COLO829 (cell line): ENCODE data around the gene NOS1AP.

Experiments used
- DNase-seq: peaks from one replicate; pipeline ENCODE4 v3.0.0; 2012; ENCODE audit warnings: low spot score

Gene NOS1AP

DNA sequence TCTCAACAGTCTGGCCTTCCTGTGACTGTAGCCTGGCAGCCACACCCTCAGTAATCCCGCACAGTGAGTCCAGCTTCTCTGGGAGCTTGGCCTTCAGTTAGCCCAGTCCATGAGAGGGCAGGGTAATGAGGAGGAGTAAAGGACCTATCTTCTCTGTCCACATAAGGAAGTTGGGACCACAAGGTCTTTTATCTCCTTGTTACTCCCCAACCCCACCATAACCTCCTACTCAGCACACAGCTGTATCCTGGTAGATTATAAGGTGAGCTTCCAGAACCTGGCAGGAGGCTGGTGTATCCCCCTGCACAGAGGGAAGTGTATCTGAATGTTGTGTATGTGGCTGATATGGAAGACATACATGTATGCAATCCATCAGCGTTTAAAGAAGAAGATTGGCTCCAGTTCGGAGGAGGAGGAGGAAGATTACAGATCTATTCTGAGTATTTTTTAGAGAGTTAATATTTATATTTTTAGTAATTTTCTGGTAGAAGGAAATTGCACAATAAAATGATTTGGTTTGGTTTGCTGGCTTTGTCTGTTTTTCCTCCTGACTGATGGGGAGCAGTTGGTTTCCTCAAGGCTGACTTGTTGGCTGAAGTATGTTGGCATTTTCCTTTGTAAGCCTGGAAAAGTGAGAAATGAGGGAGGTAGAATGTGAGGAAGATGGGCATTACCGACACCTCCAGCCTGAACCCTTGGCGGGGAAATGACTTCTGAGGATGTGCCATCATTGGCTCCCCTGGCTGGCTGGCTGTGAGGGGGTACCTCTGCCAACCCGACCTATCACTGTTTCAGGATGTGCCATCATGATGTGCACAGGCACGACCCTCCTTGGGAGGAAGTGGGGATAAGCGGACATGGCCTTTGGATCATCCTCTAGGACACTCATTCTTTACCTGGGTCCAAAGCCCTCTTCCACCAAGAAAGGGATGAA lies 317.1 kb downstream of the NOS1AP start:
- DNase-seq, result no peak

DNA sequence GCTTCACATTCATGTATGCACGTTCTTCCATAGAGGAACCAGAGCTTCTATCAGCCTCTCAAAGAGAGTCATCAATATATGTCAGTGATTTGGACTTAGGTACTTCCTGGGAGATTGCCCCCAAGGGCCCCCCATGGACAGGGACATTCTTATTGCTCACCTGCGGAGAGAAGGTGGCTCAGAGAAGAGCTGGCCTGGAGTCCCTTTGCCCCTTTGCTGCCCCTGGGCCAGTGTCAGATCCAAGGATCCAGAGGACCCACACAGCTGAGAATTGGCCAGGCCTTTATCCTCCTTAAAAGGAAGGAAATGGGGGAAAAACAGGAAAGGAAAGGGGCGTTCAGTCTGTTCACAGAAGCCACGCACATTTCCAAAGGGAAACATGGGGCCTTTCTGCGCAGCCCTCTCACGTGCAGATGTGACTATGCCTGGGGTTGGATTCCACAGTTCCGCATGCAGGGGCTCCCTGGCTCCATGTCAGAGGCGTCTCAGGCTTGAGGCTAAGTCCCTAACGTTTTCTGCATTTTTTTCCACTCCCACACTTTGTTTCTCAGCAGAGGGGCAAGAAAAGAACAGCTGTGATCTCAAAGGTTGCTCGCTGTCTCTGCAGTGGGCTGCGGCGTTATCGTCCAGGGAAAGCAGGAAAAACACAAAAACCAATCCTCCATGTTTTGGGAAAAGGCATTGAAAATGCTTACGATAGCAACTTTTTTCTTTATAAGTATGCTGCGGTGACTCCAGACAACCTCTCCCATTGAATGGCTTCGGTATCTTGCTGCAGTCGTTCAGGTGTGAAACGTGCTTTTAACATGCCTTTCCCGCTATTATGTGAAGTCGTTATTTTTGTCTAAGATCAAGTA lies 318.0 kb downstream of the NOS1AP start:
- DNase-seq, result no peak

DNA sequence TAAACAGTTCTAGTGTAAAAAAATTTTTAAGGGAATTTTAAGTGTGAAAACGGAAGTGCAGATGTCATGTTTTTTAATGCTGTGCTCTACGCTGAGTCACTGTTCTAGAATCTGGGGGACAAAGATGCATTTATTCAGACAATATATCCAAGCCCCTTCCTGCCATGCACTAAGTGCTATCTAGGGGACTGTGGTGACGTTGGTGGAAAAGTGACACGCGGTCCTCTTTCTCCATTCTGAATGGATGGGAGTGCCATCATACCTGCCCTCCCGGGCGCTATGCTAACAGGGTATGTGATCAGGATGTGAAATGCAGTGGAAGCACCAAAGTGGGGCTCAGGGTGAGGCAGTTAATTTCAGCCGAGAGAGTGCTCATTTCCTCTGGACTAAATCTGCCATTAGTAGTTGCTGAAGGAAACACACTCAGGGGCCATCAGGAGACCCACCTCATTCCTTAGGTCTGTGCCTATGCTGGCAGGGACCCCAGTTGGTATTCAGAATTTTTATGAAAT lies 318.6 kb downstream of the NOS1AP start:
- no peak for DNase-seq

DNA sequence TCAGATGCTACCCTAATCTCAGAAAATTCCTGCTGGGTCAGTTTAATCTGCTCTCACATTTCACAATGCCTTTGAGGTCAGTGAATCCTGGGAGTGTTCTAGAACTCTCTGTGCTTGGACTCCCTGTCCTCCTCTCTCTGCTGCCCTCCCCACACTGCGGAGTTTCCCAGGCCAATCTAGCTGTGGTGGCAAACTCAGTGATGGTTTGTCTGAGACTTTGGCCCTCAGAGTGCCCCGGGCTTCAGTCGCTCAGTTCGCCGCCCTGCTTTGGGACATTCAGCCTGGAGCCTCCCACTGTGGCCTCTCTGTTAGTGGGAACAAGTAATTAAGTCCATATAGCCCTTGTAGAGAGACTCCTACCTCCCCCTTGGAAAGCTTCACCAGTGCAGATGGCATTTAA lies 319.1 kb downstream of the NOS1AP start:
- DNase-seq, result no peak

DNA sequence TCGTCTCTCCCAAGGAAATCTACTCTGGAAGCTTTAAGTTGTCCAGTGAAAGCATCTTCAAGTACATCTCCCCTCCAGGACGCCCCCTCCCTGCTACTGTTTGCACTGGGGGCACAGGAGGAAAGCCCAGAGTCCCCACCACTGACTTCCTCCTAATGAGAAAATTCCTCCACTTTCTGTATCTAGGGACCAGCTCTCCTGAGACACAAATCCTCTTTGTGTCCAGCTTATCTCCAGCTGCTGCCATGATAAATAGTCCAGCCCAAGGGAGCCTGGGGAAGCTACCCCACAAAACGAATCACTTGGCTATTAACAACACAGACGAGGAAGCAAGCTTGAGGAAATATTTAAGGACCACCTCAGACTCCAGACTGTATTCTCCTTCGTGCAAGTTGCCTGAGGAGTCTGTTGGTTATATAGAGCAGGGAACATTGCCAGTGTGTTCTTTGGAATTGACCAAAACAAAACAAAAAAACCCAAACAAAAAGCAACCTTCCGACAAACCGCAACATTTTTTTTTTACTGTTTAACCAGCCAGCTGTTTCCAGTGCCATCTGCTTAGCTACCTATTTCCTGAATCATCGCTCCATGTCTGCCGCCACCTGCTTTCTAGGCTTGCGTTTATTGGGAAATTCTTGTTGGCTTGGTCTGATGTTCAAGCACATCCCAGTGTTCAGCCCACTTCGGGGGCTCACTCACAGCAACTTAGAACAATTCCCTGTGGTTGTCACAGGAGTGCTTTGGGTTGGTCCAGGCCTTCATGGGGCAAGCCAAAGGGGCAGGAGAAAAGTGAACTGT lies 319.7 kb downstream of the NOS1AP start:
- DNase-seq, result no peak

DNA sequence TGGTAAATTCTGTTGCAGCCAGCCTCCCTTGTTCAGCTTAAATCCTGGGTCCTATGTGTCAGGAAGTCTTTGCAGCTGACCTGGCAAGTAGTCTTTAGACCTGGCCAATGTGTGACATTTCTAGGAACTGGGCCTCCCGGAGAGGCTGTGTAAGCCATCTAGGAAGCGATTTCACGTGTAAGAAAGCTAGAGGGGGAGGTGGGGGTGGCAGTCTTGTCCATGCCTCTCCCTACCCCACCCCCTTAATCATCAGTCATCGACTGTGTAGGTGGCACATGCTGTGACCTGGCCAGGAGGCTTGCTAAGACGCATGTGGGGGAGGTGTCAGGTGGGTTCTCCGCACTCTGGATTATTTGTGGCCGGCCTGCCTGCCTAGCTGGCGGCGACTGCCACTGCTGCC lies 320.5 kb downstream of the NOS1AP start:
- no peak for DNase-seq

DNA sequence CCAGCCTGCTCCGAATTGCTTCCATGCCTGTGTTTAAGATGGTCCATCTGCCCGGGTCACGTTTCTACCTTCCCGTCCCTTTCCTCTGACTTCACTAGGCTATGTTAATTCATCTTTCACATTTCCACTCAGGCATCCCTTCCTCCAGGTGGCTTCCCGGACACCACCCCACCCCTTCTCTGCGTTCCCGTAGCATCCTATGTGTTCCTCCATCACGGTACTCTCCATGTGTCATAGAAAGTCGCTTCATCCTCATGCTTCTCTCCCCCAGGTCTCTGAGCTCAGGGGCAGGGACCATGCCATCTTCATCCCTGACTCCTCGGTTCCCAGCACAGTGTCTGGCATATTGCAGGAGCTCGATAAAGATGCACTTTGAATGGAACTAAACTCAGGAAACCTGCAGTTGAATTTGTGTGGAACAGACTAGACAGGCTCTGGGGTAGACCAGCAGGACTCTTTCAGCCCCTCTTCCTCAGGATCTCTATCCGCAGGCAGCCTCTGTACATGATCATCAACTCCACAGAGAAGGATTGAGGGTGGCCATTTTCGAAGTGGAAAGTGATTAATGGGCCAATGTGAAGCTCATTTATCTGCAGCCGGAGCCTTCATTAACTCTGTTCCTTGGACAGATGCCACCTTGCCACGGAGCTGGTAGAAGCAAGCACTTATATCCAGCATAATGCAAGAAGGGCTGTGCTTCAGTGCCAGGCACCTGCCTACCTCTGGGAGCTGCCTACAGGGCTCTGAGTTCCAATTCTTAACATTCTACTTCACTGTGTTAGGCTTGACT lies 321.1 kb downstream of the NOS1AP start:
- DNase-seq, result no peak

DNA sequence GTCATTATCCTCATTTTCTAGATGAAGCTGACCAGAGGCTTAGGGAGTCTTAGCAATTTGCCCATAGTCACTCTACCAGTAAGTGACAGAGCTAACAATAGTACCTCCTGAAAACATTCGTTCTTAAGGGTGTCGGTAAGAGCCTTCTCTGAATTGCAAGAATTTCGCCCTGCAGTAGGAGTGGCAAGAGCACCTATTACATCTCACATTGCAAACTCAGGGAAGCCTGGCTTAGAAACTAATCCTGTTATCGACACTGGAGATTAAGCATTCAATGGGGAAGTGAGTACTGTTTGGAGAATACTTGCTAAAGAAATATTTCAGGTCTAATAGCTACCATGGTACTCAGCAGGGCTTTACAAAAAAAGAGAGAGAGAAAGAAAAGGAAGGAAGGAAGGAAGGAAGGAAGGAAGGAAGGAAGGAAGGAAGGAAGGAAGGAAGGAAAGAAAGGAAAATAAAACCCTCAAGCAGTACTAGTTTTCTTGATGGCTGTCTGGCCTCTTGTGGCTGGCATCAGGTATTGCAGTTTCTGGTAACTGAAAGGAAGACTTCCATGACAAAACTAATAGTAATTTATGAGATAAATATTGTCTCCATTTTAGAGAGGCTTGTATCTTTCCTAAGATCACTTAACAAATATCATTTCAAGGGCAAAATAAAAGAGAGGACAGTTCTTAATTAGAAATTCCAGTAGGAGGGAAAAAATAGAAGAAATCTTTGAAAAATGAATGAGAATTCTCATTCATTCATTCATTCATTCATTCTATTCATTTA lies 322.5 kb downstream of the NOS1AP start:
- DNase-seq, result peak; percentile 66

DNA sequence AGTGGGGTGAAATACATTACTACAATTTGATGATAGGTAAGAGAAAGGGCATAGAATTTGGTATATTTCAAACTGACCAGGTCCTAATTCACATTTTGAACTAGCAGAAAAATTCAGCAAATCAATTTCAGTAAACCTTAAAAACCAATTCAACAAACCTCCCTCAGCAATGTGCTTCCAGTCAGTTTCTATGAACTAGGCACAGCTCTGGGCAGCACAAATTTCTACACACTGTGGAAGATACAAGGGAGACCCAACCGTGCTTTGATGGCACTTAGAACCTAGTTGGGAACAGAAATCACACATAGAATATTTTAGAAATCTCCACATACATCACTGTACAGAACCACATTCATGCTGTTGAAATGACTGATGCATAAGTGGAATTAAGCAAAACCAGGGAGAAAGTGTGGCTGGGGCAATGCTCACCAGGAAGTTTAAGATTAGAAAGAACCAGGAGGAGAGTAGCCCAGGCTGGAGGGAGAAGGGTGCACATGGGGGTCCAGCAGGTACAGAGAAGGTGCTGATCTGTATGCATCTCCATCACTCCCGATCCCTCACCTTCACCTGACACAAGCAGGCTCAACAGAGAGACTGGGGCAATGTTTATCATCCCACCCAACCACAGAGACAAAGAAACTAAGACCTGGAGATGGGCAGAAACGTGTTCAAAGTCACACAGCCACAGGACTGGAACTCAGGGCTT lies 326.9 kb downstream of the NOS1AP start:
- no peak for DNase-seq

DNA sequence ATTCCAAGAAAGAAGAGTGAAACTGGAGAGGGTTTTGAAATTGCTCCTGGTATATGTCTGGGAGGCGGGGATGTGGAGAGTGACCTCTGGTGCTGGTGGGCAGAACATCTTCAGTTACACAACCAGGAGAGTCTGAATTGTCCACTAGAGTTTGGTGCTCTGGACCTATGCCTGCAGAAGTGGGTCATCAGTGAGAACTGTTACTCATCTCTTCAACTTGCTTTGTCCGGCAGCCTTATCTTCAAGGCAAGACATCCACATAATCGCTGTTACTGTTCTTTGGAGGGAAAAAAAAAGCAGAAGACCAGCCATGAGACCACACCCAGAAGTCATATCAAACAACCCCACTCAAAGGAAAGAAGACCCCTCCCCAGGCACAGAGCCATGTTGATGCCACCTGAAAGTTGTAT lies 327.6 kb downstream of the NOS1AP start:
- DNase-seq, result no peak

DNA sequence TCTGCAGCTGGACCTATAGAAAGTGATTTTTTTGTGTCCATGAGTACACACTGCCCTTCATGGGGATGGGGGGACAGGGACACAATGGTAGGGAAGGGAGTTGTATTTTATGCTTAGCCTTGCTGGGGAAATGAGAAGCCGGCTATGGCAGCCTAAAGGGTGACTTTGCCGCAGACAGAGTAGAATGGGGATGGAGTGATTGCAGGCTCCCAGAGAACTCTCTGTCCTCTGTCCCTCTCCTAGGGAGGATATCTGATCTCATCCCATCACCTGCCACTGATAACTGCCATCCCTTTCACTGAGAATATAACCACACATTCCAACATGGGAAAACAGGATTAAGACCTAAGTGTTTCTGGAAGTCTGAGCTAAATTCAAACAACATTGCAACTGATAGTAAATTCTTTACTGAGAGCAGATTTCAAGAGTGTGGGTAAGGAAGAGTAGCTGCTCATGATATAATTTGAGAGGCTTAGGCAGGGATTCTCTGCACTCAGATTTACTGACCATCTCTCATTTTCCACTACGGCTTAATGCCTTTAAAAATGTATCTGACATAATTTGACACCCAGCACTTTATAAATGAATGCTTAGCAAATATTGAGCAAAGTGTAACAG lies 328.6 kb downstream of the NOS1AP start:
- DNase-seq, result no peak

DNA sequence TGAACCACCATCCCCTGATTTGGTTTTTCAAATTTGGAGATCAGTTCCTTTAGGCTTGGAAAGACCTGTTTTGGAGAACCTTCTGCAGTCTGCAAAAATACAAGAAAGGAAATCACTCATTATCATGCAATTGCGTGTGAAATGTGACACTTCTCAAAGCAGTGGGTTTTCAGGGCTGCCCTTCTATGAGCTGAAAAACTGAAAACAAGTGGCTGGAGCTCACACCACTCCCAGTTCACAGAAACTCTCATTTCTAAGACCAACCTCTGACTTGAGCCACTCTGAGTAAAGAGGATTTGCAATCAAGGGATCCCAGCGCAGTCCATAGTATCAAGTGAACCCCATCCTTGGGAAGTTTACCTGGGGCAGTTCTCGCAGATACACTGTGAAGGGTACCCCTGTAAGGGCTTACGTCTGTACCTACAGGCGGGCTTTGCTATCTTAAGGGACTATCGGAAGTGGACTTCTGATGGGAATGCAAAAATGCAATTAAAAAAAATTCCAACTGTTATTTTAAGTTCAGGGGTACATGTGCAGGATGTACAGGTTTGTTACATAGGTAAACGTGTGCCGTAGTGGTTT lies 329.6 kb downstream of the NOS1AP start:
- DNase-seq, result no peak

DNA sequence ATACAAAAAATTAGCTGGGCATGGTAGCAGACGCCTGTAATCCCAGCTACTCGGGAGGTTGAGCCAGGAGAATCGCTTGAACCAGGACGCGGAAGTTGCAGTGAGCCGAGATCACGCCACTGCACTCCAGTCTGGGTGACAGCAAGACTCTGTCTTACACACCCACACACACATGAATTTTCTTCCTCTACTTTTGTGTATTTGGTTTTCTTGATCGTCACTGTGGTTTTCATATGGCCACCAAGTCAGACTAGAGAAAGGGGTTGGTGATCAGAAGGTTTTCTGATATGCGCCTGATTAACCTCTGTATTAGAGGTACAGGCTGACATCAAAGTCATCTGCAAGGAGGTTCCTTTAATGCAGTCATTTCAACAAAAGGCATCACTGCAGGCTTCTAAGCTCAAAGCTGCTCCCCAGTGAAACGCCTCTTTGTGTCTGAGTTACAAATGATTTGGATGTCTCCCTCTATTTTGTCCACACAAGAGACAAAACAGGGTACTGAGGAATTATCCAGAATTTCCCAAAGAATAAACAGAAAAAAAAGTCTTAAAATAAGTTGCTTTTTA lies 331.4 kb downstream of the NOS1AP start:
- no peak for DNase-seq

DNA sequence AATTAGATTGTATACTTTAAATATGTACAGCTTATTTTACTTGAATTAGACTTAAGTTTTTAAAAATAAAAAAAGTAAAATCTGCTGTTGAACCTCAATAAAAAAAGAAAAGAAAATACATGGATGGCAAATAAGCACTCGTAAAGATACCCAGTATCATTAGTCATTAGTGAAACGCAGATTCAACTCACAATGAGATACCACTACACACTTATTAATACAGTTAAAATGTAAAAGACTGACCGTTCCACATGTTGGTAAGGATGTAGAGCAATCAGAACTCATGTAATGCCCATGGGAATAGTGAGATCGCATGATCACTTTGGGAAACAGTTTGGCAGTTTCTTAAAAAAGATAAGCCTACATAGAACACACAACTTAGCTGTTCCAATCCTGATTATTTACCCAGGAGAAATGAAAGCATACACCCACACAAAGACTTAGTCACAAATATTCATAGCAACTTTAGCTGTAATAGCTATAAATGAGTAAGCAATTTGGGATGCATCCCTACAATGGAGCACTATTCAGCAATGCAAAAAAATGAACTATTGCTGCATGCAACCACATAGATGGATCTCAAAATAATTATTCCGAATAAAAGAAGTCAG lies 335.2 kb downstream of the NOS1AP start:
- peak; percentile 72 for DNase-seq

DNA sequence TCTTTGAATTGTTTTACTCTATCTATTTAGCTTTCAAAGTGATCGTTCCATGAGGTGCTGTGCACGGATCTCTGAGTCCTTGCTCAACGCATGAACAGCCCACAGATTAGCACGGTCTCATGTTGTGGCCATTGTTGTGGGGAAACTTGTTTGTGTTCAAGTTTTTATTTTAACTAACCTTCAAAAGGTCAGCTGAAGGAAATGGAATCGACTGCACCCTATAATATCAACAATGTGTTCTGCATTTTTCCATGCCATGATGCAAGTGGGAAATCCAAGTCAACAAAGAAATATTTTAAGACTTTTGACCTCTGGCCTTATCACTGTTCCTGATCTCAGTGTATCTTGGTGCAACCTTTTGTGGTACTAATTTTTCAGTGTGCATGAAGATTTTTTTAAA lies 336.3 kb downstream of the NOS1AP start:
- DNase-seq, result no peak

DNA sequence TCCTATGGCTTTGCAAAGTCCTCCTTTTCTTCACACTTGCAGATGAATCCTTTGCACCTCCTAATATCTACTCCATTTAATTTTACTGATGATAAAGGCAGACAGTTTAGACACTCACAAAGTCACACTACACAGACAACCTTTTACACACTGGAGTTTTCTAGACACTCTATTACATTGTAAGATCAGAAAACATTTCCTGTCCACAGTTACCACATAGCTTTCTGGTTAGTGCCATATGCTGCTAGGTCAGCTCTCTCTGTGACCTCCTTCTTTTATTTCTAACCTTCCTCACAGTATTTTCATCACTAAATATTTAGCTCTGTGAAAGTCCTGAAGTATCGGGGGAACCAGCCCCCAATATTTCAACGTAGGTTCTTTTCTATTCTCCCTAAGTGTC lies 337.3 kb downstream of the NOS1AP start:
- no peak for DNase-seq

DNA sequence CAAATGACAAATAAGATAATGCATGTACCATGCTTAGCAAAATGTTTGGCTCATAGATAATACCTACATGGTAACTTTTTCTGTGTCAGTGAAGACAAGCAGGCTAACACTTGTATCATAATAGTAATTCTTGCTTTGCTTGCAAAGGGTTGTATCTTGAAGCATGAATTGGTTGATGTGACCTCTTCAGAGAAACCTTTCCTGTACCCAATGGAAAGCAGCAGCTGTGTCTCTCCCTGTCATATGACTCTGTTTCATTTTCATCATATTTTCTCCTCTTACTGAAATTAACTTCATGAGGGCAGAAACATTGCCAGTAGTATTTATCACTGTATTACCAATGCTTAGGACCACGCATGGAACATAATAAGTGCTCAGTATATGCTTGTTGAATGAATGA lies 338.0 kb downstream of the NOS1AP start:
- no peak for DNase-seq

DNA sequence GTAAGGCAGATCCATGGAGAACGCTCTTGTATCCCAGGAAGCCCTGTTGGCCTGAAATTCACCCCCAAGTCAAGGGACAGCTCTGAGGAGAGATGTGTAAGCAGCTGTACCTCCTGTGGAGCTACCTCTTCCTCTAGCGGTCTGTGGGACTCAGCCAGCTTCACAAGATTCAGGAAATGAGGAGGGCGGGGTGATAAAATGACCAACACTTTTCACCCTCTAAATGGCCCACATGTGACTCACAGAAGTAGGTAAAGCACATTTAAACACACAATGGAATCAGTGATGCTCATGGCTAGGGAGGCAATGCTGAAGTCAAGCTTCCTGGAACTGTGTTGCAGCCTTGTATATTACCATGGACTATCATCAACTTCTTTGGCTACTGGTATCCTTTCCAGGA lies 342.5 kb downstream of the NOS1AP start, which contains the start of gene SH2D1B:
TSS of gene SH2D1B (minus strand) at position 135 of the 400 bp plus-strand sequence. CDS start at position 15, 120 bp downstream.
- DNase-seq, result no peak
